ENCODE results near the gene LAMTOR5.

GRCh38 chr1:110411173-110411735, 3.8 kb upstream of the LAMTOR5 start:
- no peak for TF ChIP-seq CTCF (IDR thresholded peaks at IDR 0.05)
- no peak for TF ChIP-seq POLR2A (IDR thresholded peaks at IDR 0.05)

All from thyroid gland (tissue), 4 donors.